Mucosa of descending colon (tissue), 3 donors: ENCODE measurements around the gene DSTN. TPM values are rescaled to one million over a fixed set of nuclear protein-coding genes. Genes with fewer than 3 reads are reported as not detected.

Experiments
- ATAC-seq: fragments of 200-7000 bp; cut with Tn5 transposase; one replicate; pipeline ENCODE4 v1.9.1; 2020; ENCODE audit warnings: mild to moderate bottlenecking, moderate library complexity
- DNase-seq, 3 donors: peaks; one replicate each; pipeline ENCODE4 v3.0.0-alpha.2; 2020
- H3K36me3 ChIP-seq: fragments of 200-600 bp; one replicate; pipeline ENCODE4 v1.8.0; 2021; ENCODE audit warnings: low read depth, mild to moderate bottlenecking
- H3K4me1 ChIP-seq: fragments of 200-600 bp; one replicate; pipeline ENCODE4 v1.8.0; 2021; ENCODE audit warnings: low read depth, mild to moderate bottlenecking
- H3K4me3 ChIP-seq: fragments of 200-600 bp; one replicate; pipeline ENCODE4 v1.8.0; 2021; ENCODE audit warnings: mild to moderate bottlenecking
- H3K9me3 ChIP-seq: fragments of 200-600 bp; one replicate; pipeline ENCODE4 v1.8.0; 2021; ENCODE audit warnings: mild to moderate bottlenecking
- intact Hi-C, 2 donors: fragments of 100-400 bp; cut with DNase I in 1 of 2; cut with micrococcal nuclease in 1 of 2; formaldehyde crosslinking; loops; one replicate each; pipeline versions ENCODE4 v1.11.0 to v1.11.1; 2022; cut with DNase I, micrococcal nuclease
- total RNA-seq, 3 donors: library from RNA; stranded (reverse); fragmentation: NEBNext Ultra II Directional in 2 of 3; extraction: Animal tissue kit (Norgen Biotek cat#: 25700) in 2 of 3; gene quantifications; one replicate each; pipeline versions ENCODE4 v1.2.1 to v1.2.4, GENCODE V29; 2021 to 2023
- TF ChIP-seq, protein P1 (sequence below): fragments of 200-600 bp; IDR thresholded peaks from one replicate; pipeline ENCODE4 v1.8.0; 2022; ENCODE audit warnings: antibody characterized with exemption, mild to moderate bottlenecking
- donor health status: DM: no; HTN: no; CAD: no; lungs with moderate emphysema.
- donor health status: DM: no; HTN: no; CAD: no.
- donor health status: DM: no; HTN: yes; CAD: no.

DSTN gene
- total RNA-seq, 3 donors from 2014 or later = 261 to 946 (median 284) TPM

DNA sequence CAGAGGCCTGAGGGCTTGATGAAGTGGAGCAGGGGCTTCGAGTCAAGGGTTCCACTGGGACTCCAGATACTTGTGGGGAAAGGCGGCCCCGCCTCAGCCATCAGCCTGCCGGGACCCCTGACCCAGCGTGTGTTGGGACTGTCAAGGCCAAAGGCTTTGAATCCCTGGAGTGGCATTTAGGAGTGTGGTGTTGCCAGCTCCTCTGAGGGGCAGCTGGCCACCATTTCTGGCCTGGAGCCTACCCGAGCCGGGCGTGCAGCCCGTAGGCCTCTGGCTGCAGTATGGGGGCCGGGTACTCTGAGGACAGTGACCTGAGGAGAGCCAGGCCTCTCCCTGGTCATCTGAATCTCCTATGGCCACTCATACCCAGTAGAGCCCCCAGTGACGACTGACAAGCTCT, 72.1 kb downstream of the DSTN start:
- TF ChIP-seq, protein P1, sequence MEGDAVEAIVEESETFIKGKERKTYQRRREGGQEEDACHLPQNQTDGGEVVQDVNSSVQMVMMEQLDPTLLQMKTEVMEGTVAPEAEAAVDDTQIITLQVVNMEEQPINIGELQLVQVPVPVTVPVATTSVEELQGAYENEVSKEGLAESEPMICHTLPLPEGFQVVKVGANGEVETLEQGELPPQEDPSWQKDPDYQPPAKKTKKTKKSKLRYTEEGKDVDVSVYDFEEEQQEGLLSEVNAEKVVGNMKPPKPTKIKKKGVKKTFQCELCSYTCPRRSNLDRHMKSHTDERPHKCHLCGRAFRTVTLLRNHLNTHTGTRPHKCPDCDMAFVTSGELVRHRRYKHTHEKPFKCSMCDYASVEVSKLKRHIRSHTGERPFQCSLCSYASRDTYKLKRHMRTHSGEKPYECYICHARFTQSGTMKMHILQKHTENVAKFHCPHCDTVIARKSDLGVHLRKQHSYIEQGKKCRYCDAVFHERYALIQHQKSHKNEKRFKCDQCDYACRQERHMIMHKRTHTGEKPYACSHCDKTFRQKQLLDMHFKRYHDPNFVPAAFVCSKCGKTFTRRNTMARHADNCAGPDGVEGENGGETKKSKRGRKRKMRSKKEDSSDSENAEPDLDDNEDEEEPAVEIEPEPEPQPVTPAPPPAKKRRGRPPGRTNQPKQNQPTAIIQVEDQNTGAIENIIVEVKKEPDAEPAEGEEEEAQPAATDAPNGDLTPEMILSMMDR = no peak
- no peak for ATAC-seq
- Histone ChIP-seq H3K4me3 (no peak overlapping the region), H3K4me1 (peaks cover 26% of the 10 kb centered on the region), H3K9me3 (no peaks in the 10 kb centered on the region), H3K36me3 (peaks cover 13% of the 10 kb centered on the region)
- intact Hi-C loops = no loop called here
- DNase-seq = peak in 1 of 3 donors; percentile 30

DNA sequence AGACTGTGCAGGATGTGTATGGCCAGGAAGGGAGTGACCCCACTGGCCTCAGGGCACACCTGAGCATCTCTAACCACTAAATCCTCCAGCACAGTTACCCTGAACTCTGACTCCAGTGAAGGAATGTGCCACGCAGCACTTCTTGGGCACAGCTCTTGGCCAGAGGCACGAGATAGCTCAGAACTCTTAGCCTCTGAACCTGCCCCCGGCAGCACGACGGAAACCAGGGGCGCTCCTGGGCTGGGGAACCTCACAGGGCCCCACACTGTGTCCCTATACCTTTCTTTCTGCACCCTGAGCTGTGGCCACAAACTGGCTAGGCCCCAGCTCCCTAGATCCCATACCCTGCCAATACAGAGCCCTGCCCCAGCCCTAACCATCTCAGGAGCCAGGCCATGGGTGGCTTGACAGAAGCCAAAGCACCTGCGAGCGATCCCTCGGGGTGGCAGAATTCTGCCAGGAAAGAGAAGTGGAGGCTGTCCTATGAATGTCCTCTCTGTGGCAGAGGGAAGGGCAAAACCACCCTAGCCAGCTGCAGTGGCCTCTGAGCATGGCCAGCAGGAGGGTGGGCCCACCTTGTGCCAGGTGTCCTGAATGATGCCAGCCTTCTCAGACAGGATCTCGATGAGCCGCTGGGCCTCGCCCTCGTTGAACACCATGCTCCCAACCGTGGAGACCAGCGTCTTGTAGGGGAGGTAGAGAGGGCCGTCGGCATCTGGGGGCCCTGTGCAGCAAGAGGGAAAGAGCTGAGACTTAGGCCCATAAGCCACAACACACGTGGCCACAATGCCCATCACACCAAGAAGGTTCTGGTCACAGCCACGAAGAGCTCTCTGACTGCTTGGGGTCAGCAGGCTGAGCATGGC, 72.8 kb downstream of the DSTN start:
- ATAC-seq (no peak), DNase-seq (peak in 2 of 3 donors; percentile 23 to 46)
- TF ChIP-seq, protein P1 = no peak
- no peaks in the 10 kb centered on the region for H3K9me3 ChIP-seq
- intact Hi-C loops = no loop called here
- no peak overlapping the region for H3K4me3 ChIP-seq
- peaks cover 33% of the 10 kb centered on the region for H3K4me1 ChIP-seq
- H3K36me3 ChIP-seq = peaks cover 13% of the 10 kb centered on the region

DNA sequence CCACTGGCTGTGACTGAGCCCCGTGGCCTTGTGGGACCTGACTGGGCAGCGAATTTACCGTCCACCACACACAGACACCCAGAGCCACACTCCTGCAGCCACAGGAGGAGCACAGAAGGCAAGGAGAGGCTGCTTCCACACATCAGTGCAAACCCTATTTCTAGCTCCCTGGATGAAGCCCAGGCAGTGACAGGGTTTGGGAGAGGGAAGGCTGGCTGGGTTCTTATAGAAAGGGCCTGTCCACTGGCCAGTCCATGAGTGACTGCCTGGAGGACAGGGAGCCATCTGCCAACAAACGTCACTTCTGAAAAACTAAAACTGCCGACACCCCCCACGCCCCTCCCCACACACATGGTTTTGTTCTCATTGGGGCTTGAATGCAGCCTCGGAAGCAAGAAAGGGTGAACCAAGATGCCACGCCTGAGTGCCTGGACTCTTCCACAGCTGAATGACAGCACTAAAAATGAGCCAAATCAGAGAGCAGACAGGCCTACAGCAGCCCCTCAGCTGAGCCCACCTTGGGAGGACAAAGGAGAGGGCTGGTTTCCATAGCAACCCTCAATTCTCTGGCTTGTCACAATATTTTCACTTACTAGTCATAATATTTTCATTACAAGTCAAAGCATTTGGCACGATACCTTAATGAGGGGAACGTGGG, 73.8 kb downstream of the DSTN start:
- Histone ChIP-seq H3K9me3 (no peaks in the 10 kb centered on the region), H3K36me3 (peaks cover 13% of the 10 kb centered on the region), H3K4me1 (peaks cover 43% of the 10 kb centered on the region), H3K4me3 (no peak overlapping the region)
- DNase-seq = peak in 2 of 3 donors; percentile 22
- intact Hi-C loops = no loop called here
- ATAC-seq = no peak
- TF ChIP-seq, protein P1 = no peak

DNA sequence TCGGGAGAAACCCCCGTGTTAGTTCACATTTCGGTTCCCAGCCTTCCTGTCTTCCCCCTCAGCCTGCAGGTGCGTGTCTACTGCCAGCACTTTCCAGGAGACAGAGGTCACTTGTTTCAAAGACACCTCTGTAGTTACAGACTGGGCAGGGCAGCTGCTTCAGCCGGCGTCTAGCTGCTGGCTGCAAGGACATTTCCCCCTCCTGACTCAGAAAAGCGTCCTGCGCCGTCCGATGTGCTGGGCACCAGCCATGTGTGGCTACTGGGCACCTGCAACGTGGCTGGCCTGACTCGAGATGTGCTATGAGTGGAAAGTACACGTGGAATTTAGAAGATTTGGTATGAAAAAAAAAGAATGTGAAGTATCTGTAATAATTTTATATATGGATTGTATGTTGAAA, 74.6 kb downstream of the DSTN start:
- intact Hi-C loops = no loop called here
- peaks cover 51% of the 10 kb centered on the region for H3K4me1 ChIP-seq
- H3K4me3 ChIP-seq = no peak overlapping the region
- TF ChIP-seq, protein P1 = no peak
- peak; percentile 69 for ATAC-seq
- DNase-seq = peak; percentile 37 to 65 (median 62)
- H3K9me3 ChIP-seq = no peaks in the 10 kb centered on the region
- peaks cover 13% of the 10 kb centered on the region for H3K36me3 ChIP-seq

DNA sequence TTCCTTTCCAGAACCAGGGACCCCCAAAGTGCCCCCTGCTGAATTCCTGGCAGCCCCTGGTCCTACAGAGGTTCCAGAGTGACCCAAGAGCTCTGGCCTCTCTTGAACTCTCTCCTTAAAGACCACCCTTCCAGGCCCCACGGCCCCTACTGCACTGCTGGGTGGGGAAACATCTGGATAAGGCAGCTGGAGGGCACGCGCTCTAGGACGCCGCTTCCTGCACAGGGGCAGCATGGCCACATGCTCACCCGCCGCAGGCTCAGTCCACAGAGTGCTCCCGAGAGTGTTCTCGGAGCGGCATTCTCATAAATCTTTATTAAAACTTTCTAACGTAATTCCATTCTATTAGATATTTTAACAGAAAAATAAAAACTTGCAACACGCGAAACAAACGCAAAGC, 75.1 kb downstream of the DSTN start:
- no peak overlapping the region for H3K4me3 ChIP-seq
- no peaks in the 10 kb centered on the region for H3K9me3 ChIP-seq
- DNase-seq (peak in 2 of 3 donors; percentile 27 to 42), ATAC-seq (no peak)
- H3K36me3 ChIP-seq = peaks cover 13% of the 10 kb centered on the region
- TF ChIP-seq, protein P1 = no peak
- intact Hi-C loops = no loop called here
- peaks cover 56% of the 10 kb centered on the region for H3K4me1 ChIP-seq
